ENCODE data around the gene COA4. TPM values are rescaled to one million over a fixed set of nuclear protein-coding genes. Genes with fewer than 3 reads are reported as not detected.

COA4 gene
- polyA plus RNA-seq, 2 of the 4 experiments (the other 2 are of a cell fraction): 126 to 212 TPM

DNA sequence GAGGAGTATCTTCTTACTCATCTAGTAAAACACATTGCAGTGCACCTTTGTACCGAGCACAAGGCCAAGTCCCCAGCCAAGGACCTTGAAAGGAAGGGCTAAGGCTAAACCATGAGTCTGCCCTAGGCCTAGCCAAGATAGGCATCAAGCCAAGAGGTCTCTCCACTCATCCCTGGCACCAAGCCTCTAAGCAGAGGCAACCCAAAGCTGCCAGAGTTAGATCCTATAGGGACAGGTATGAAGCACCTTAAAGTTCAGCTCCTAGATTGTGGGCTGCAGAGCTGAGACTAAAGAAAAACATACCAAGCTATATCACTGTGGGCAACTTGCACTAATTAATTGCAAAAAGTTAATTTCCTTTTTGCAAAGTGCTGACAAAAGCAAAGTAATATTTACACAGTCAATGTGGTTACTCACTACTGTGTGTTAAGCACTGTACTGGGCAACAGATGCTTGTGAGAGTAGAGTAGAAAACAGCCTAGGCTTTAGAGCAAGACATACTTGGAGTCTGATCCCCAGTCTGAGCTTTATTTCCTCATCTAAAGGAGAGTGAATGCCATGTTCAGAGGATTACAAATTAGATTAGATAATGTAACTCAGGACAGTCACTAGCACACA, 7.2 kb downstream of the COA4 start:
- ATAC-seq: peak; percentile 41 to 66
- H3K27ac ChIP-seq: peak overlapping the region; percentile 59 to 76; a peak in 5 of 6 replicates
- H3K4me2 ChIP-seq: peak overlapping the region; percentile 60
- ChIA-PET CTCF (interaction anchor here (0.6 to 1.2 kb wide), 2 partner anchors 62 to 255 kb away, joined by 3 to 4 read pairs; no protein-coding TSS in a partner anchor), POLR2A (interaction anchor here (0.5 to 1.2 kb wide), 4 partner anchors 15 to 691 kb away, joined by 3 to 4 read pairs (median 4); partner anchors contain the start of gene MRPL48)
- 6% methylated on average over 1 of the region's 1 CpG for WGBS (ENCODE audit: missing lambda C conversion rate)
- FAIRE-seq: no peak
- H3K4me3 ChIP-seq: no peak overlapping the region
- DNase-seq (ENCODE audit: low read depth in 1 of 2, low spot score in 1 of 2): peak in 1 of 2 experiments; percentile 49
- TF ChIP-seq JUNB (IDR thresholded peaks at IDR 0.05) (no peak), CHD2 (IDR thresholded peaks at IDR 0.05; ENCODE audit: low read length, partially characterized antibody) (no peak), CEBPB (IDR thresholded peaks at IDR 0.05) (no peak), CBX2 (IDR thresholded peaks at IDR 0.05; ENCODE audit: borderline replicate concordance, low read depth) (no peak), FOXS1 (CRISPR knock-in tag; IDR thresholded peaks at IDR 0.05) (no peak), POLR2A (IDR thresholded peaks at IDR 0.05; ENCODE audit: low read length) (no peak), RARB (CRISPR knock-in tag; IDR thresholded peaks at IDR 0.05) (no peak), ZNF302 (CRISPR knock-in tag; IDR thresholded peaks at IDR 0.05) (no peak), JUN (IDR thresholded peaks at IDR 0.05) (0 out of 5 replicates have a peak, but pooled peaks of 1 of the 2 experiments have one; percentile 10), TFCP2L1 (CRISPR knock-in tag; IDR thresholded peaks at IDR 0.05) (no peak), MAFK (IDR thresholded peaks at IDR 0.05; ENCODE audit: partially characterized antibody) (peak; percentile 57), EP300 (IDR thresholded peaks at IDR 0.05) (no peak), FOSL2 (IDR thresholded peaks at IDR 0.05) (no peak), FOSL2 (CRISPR knock-in tag; IDR thresholded peaks at IDR 0.05) (no peak), BHLHE40 (IDR thresholded peaks at IDR 0.05; ENCODE audit: low read depth, low read length) (no peak)
- TF ChIP-seq, protein P1, sequence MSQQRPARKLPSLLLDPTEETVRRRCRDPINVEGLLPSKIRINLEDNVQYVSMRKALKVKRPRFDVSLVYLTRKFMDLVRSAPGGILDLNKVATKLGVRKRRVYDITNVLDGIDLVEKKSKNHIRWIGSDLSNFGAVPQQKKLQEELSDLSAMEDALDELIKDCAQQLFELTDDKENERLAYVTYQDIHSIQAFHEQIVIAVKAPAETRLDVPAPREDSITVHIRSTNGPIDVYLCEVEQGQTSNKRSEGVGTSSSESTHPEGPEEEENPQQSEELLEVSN (IDR thresholded peaks at IDR 0.05; ENCODE audit: borderline replicate concordance, low read depth): no peak
- no peaks in the 10 kb centered on the region for H3K9me3 ChIP-seq
- peaks cover 51% of the 10 kb centered on the region for H3K4me1 ChIP-seq

DNA sequence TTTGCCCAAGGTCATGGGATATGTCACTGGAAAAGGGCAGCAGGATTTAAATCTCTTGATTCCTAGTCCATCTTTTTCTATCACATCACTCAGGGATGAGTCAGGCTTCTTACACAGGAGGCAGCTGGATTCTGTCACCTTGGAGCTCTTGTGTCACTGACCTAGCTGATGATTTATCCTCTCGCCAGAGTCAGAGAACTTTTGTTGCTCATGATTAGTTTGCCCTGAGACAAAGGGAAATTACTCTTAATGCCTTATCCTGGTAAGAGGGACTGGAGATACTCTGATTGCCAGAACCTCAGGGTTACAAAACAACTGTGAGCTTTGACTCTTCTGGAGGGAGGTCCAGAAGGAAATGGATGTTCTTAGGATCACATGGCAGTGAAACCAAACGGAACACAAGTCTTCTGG, 10.1 kb downstream of the COA4 start:
- no peak overlapping the region for H3K4me3 ChIP-seq
- peak overlapping the region; percentile 50 to 76; a peak in 5 of 6 replicates for H3K27ac ChIP-seq
- WGBS (ENCODE audit: missing lambda C conversion rate): 14% methylated on average over 2 of the region's 2 CpGs
- H3K4me2 ChIP-seq: peak overlapping the region; percentile 50
- no peak for FAIRE-seq
- H3K9me3 ChIP-seq: no peaks in the 10 kb centered on the region
- peak; percentile 34 to 65 for DNase-seq (ENCODE audit: low read depth in 1 of 2, low spot score in 1 of 2)
- ChIA-PET POLR2A (interaction anchor here (1.2 to 2.0 kb wide), 4 partner anchors 11 to 106 kb away, joined by 3 to 13 read pairs (median 6); partner anchors contain the start of genes MRPL48 and RAB6A), CTCF (interaction anchor here (0.8 to 1.7 kb wide), 3 partner anchors 11 to 241 kb away, joined by 3 to 5 read pairs (median 4); partner anchors contain the start of genes COA4 and PAAF1)
- TF ChIP-seq FOSL2 (IDR thresholded peaks at IDR 0.05): 0 out of 2 replicates have a peak, but pooled peaks have one; percentile 25
- TF ChIP-seq FOSL2 (CRISPR knock-in tag; IDR thresholded peaks at IDR 0.05): peak; percentile 68
- peak; percentile 50; the same call in 1 of the 2 replicates for TF ChIP-seq JUNB (IDR thresholded peaks at IDR 0.05)
- TF ChIP-seq, protein P2, sequence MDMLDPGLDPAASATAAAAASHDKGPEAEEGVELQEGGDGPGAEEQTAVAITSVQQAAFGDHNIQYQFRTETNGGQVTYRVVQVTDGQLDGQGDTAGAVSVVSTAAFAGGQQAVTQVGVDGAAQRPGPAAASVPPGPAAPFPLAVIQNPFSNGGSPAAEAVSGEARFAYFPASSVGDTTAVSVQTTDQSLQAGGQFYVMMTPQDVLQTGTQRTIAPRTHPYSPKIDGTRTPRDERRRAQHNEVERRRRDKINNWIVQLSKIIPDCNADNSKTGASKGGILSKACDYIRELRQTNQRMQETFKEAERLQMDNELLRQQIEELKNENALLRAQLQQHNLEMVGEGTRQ (IDR thresholded peaks at IDR 0.05): no peak
- TF ChIP-seq, protein P3, sequence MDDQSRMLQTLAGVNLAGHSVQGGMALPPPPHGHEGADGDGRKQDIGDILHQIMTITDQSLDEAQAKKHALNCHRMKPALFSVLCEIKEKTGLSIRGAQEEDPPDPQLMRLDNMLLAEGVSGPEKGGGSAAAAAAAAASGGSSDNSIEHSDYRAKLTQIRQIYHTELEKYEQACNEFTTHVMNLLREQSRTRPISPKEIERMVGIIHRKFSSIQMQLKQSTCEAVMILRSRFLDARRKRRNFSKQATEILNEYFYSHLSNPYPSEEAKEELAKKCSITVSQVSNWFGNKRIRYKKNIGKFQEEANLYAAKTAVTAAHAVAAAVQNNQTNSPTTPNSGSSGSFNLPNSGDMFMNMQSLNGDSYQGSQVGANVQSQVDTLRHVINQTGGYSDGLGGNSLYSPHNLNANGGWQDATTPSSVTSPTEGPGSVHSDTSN (IDR thresholded peaks at IDR 0.05): no peak
- ATAC-seq: peak; percentile 65 to 82
- peaks cover 51% of the 10 kb centered on the region for H3K4me1 ChIP-seq

DNA sequence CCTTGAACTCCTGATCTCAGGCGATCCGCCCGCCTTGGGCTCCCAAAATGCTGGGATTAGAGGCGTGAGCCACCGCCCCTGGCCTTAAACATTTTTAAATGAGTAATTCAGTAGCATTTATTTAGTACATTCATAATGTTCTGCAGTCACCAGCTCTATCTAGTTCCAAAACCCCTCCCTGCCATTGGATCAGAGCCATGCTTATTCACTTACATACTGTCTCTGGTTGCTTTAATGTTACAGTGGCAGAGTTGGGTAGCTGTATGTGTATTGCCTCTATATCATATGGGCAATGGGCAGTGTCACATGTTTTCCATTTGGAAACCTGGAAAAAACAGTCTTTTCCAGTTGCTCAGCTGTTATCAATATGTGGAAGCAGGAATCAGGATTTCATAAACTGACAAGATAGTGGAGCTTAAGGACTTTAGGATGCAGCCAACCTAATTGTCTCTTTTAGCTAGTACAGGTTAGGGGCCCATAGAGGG, 10.5 kb downstream of the COA4 start:
- Histone ChIP-seq H3K27ac (peak overlapping the region; percentile 50 to 76; a peak in 4 of 6 replicates), H3K9me3 (no peaks in the 10 kb centered on the region), H3K4me3 (no peak overlapping the region), H3K4me2 (peak overlapping the region; percentile 50), H3K4me1 (peaks cover 51% of the 10 kb centered on the region)
- FAIRE-seq: no peak
- WGBS (ENCODE audit: missing lambda C conversion rate): 88% methylated on average over 5 of the region's 5 CpGs
- POLR2A ChIA-PET: interaction anchor here (0.7 to 2.0 kb wide), 5 partner anchors 10 to 106 kb away, joined by 3 to 13 read pairs (median 4); partner anchors contain the start of genes MRPL48 and RAB6A
- CTCF ChIA-PET: interaction anchor here (0.8 to 1.7 kb wide), 3 partner anchors 11 to 240 kb away, joined by 3 to 5 read pairs (median 4); partner anchors contain the start of genes COA4 and PAAF1
- TF ChIP-seq FOSB (CRISPR knock-in tag; IDR thresholded peaks at IDR 0.05): no peak
- no peak for TF ChIP-seq ESRRA (IDR thresholded peaks at IDR 0.05; ENCODE audit: borderline replicate concordance, low read length)
- no peak for TF ChIP-seq NR3C1 (IDR thresholded peaks at IDR 0.05)
- TF ChIP-seq, protein P4, sequence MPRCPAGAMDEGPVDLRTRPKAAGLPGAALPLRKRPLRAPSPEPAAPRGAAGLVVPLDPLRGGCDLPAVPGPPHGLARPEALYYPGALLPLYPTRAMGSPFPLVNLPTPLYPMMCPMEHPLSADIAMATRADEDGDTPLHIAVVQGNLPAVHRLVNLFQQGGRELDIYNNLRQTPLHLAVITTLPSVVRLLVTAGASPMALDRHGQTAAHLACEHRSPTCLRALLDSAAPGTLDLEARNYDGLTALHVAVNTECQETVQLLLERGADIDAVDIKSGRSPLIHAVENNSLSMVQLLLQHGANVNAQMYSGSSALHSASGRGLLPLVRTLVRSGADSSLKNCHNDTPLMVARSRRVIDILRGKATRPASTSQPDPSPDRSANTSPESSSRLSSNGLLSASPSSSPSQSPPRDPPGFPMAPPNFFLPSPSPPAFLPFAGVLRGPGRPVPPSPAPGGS (IDR thresholded peaks at IDR 0.05): no peak
- TF ChIP-seq FOXS1 (CRISPR knock-in tag; IDR thresholded peaks at IDR 0.05): no peak
- TF ChIP-seq, protein P5, sequence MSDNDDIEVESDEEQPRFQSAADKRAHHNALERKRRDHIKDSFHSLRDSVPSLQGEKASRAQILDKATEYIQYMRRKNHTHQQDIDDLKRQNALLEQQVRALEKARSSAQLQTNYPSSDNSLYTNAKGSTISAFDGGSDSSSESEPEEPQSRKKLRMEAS (IDR thresholded peaks at IDR 0.05): no peak
- TF ChIP-seq RFX5 (IDR thresholded peaks at IDR 0.05): no peak
- TF ChIP-seq FOSL2 (IDR thresholded peaks at IDR 0.05): no peak
- no peak for TF ChIP-seq FOSL2 (CRISPR knock-in tag; IDR thresholded peaks at IDR 0.05)
- TF ChIP-seq CEBPB (IDR thresholded peaks at IDR 0.05): no peak
- TF ChIP-seq ZNF302 (CRISPR knock-in tag; IDR thresholded peaks at IDR 0.05): no peak
- TF ChIP-seq SREBF2 (IDR thresholded peaks at IDR 0.05): no peak
- TF ChIP-seq TFCP2L1 (CRISPR knock-in tag; IDR thresholded peaks at IDR 0.05): no peak
- TF ChIP-seq CHD4 (IDR thresholded peaks at IDR 0.05; ENCODE audit: borderline replicate concordance): no peak
- no peak for TF ChIP-seq CBX2 (IDR thresholded peaks at IDR 0.05; ENCODE audit: borderline replicate concordance, low read depth)
- TF ChIP-seq KDM1A (IDR thresholded peaks at IDR 0.05; ENCODE audit: low read depth): no peak
- TF ChIP-seq EHMT2 (IDR thresholded peaks at IDR 0.05; ENCODE audit: low read depth): no peak
- TF ChIP-seq HDAC2 (IDR thresholded peaks at IDR 0.05): no peak
- DNase-seq (ENCODE audit: low read depth in 1 of 2, low spot score in 1 of 2): no peak
- peak; percentile 5 to 32; a peak in 3 of 6 replicates for ATAC-seq
